Panc1 (cell line): ENCODE measurements around the gene TNFRSF25. TPM values are rescaled to one million over a fixed set of nuclear protein-coding genes. Genes with fewer than 3 reads are reported as not detected.
"Not testable (repeated sequence)": the region's sequence is repeated elsewhere in the genome, so short reads cannot be mapped to it uniquely, and the experiment has no call there.

Experiments
- ATAC-seq: fragments of 200-7000 bp; cut with Tn5 transposase; 2 replicates; pipeline ENCODE4 v1.9.1; 2020; ENCODE audit warnings: mild to moderate bottlenecking, moderate library complexity
- BruUV-seq: library from RNA; stranded (reverse); fragments of 400-500 nt; replicated peaks from 2 replicates; lab custom pipeline; 2021; lab: Mats Ljungman, UMichigan
- CTCF ChIA-PET: fragments of 300-600 bp; sonication (Branson Sonifier 250); formaldehyde crosslinking; loops from one replicate; lab custom pipeline; 2022; ENCODE audit warnings: antibody characterized with exemption; lab: Charles Lee
- POLR2A ChIA-PET: fragments of 300-600 bp; sonication (Branson Sonifier 250); formaldehyde crosslinking; loops from one replicate; lab custom pipeline; 2022; ENCODE audit warnings: antibody characterized with exemption; lab: Charles Lee
- DNase-seq: peaks from one replicate; pipeline ENCODE4 v3.0.0-alpha.2; 2010; ENCODE audit warnings: low read depth, low spot score
- H3K27ac ChIP-seq: 2 replicates; pipeline ENCODE4 v1.5.1; 2011; ENCODE audit warnings: mild to moderate bottlenecking, low read length, inconsistent platforms
- H3K27me3 ChIP-seq: fragments of 200-500 bp; sonication (Bioruptor generic); 2 replicates; pipeline ENCODE4 v1.6.0; 2014; ENCODE audit warnings: low read length, inconsistent platforms; ENCODE audit not compliant: control insufficient read depth, insufficient read depth
- H3K36me3 ChIP-seq: fragments of 200-500 bp; sonication (Bioruptor generic); 2 replicates; pipeline ENCODE4 v1.5.1; 2014; ENCODE audit warnings: inconsistent platforms, mild to moderate bottlenecking, low read length, moderate library complexity; ENCODE audit not compliant: control insufficient read depth, insufficient read depth
- H3K4me1 ChIP-seq: 2 replicates; pipeline ENCODE4 v1.5.1; 2011; ENCODE audit warnings: inconsistent platforms, mild to moderate bottlenecking, low read length, moderate library complexity; ENCODE audit not compliant: control insufficient read depth, insufficient read depth
- H3K4me3 ChIP-seq, 2 experiments: 2 replicates each; pipeline ENCODE4 v1.5.1; 2011 to 2012; ENCODE audit warnings: low read depth in 2 of 2, low read length in 2 of 2, mild to moderate bottlenecking in 2 of 2, inconsistent platforms in 1 of 2, moderate library complexity in 1 of 2
- H3K9me3 ChIP-seq: fragments of 200-500 bp; sonication (Bioruptor generic); 2 replicates; pipeline ENCODE4 v1.5.1; 2014; ENCODE audit warnings: low read depth, mild to moderate bottlenecking, inconsistent platforms, low read length, moderate library complexity; ENCODE audit not compliant: control insufficient read depth, insufficient read depth
- POLR2AphosphoS5 ChIP-seq: IDR thresholded peaks from 2 replicates; pipeline ENCODE4 v1.6.1; 2012; ENCODE audit warnings: mild to moderate bottlenecking, low read depth, low read length, moderate library complexity
- SIN3A ChIP-seq: IDR thresholded peaks from 2 replicates; pipeline ENCODE4 v1.6.1; 2012; ENCODE audit warnings: low read depth, mild to moderate bottlenecking, low read length, moderate library complexity, borderline replicate concordance; ENCODE audit not compliant: insufficient read depth
- TCF7L2 ChIP-seq: IDR thresholded peaks from 2 replicates; pipeline ENCODE4 v1.6.1; 2011; ENCODE audit warnings: mild to moderate bottlenecking, low read depth, low read length, inconsistent platforms
- in situ Hi-C: cut with HindIII; loops from 2 replicates; pipeline ENCODE4 v1.10.0; 2016; ENCODE audit warnings: low sequenced_read_pairs, low pct_unique_long_range_greater_than_20kb
- intact Hi-C: fragments of 100-400 bp; cut with micrococcal nuclease; formaldehyde crosslinking; loops from one replicate; pipeline ENCODE4 v1.10.0; 2022; ENCODE audit not compliant: unreplicated experiment
- total RNA-seq: library from RNA; stranded (reverse); gene quantifications from one replicate; pipeline ENCODE4 v1.2.1, GENCODE V29; 2021; ENCODE audit not compliant: unreplicated experiment
- TF ChIP-seq, protein P1 (sequence below): fragments of 450-650 bp; IDR thresholded peaks from 2 replicates; pipeline ENCODE4 v1.5.1; 2017; ENCODE audit warnings: mild to moderate bottlenecking
- TF ChIP-seq, protein P2 (sequence below), 2 experiments: IDR thresholded peaks; 2 replicates each; pipeline ENCODE4 v1.6.1; 2011 to 2012; ENCODE audit warnings: low read depth in 2 of 2, control low read depth in 1 of 2, low read length in 1 of 2, mild to moderate bottlenecking in 1 of 2, moderate library complexity in 1 of 2; ENCODE audit not compliant: insufficient read depth in 1 of 2

TNFRSF25 gene
- total RNA-seq, 1 experiment from 2014 or later, result 7.0 TPM

DNA sequence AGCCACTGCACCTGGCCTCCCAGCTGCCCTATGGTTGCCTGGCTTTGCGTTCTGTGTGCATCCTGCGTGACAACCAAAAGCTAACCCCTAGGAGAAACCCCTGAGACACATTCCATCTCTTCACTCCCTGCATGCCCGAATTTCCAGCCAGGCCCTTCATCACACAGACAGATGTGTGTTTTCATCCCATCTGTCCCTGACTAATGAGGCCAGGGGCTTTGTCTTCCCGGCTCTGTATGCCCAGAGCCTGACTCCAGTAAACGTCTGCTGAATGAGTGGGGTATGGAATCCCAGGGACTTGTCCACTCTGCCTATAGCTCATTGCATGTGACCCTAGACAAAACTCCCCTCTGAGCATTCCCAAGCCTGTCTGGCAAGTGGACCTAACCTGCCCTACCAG, 31.8 kb downstream of the TNFRSF25 start:
- no peak overlapping the region for H3K27ac ChIP-seq
- BruUV-seq, result no TSS peak
- H3K4me3 ChIP-seq, result no peak overlapping the region
- H3K36me3 ChIP-seq, result no peaks in the 10 kb centered on the region
- no peak for TF ChIP-seq SIN3A
- TF ChIP-seq TCF7L2, result no peak
- TF ChIP-seq, protein P1, sequence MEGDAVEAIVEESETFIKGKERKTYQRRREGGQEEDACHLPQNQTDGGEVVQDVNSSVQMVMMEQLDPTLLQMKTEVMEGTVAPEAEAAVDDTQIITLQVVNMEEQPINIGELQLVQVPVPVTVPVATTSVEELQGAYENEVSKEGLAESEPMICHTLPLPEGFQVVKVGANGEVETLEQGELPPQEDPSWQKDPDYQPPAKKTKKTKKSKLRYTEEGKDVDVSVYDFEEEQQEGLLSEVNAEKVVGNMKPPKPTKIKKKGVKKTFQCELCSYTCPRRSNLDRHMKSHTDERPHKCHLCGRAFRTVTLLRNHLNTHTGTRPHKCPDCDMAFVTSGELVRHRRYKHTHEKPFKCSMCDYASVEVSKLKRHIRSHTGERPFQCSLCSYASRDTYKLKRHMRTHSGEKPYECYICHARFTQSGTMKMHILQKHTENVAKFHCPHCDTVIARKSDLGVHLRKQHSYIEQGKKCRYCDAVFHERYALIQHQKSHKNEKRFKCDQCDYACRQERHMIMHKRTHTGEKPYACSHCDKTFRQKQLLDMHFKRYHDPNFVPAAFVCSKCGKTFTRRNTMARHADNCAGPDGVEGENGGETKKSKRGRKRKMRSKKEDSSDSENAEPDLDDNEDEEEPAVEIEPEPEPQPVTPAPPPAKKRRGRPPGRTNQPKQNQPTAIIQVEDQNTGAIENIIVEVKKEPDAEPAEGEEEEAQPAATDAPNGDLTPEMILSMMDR, result no peak
- TF ChIP-seq, protein P2, sequence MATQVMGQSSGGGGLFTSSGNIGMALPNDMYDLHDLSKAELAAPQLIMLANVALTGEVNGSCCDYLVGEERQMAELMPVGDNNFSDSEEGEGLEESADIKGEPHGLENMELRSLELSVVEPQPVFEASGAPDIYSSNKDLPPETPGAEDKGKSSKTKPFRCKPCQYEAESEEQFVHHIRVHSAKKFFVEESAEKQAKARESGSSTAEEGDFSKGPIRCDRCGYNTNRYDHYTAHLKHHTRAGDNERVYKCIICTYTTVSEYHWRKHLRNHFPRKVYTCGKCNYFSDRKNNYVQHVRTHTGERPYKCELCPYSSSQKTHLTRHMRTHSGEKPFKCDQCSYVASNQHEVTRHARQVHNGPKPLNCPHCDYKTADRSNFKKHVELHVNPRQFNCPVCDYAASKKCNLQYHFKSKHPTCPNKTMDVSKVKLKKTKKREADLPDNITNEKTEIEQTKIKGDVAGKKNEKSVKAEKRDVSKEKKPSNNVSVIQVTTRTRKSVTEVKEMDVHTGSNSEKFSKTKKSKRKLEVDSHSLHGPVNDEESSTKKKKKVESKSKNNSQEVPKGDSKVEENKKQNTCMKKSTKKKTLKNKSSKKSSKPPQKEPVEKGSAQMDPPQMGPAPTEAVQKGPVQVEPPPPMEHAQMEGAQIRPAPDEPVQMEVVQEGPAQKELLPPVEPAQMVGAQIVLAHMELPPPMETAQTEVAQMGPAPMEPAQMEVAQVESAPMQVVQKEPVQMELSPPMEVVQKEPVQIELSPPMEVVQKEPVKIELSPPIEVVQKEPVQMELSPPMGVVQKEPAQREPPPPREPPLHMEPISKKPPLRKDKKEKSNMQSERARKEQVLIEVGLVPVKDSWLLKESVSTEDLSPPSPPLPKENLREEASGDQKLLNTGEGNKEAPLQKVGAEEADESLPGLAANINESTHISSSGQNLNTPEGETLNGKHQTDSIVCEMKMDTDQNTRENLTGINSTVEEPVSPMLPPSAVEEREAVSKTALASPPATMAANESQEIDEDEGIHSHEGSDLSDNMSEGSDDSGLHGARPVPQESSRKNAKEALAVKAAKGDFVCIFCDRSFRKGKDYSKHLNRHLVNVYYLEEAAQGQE (IDR thresholded peaks at IDR 0.05; ENCODE audit: insufficient read depth in 1 of 2, low read depth in 2 of 2, low read length in 1 of 2), result no peak
- no peak for TF ChIP-seq POLR2AphosphoS5
- no peaks in the 10 kb centered on the region for H3K27me3 ChIP-seq
- CTCF ChIA-PET, result no interaction called here
- intact Hi-C loops, result no loop called here
- in situ Hi-C loops, result no loop called here
- no peak for DNase-seq
- H3K4me1 ChIP-seq, result peaks cover 15% of the 10 kb centered on the region
- POLR2A ChIA-PET, result no interaction called here
- H3K9me3 ChIP-seq, result no peaks in the 10 kb centered on the region
- no peak for ATAC-seq

DNA sequence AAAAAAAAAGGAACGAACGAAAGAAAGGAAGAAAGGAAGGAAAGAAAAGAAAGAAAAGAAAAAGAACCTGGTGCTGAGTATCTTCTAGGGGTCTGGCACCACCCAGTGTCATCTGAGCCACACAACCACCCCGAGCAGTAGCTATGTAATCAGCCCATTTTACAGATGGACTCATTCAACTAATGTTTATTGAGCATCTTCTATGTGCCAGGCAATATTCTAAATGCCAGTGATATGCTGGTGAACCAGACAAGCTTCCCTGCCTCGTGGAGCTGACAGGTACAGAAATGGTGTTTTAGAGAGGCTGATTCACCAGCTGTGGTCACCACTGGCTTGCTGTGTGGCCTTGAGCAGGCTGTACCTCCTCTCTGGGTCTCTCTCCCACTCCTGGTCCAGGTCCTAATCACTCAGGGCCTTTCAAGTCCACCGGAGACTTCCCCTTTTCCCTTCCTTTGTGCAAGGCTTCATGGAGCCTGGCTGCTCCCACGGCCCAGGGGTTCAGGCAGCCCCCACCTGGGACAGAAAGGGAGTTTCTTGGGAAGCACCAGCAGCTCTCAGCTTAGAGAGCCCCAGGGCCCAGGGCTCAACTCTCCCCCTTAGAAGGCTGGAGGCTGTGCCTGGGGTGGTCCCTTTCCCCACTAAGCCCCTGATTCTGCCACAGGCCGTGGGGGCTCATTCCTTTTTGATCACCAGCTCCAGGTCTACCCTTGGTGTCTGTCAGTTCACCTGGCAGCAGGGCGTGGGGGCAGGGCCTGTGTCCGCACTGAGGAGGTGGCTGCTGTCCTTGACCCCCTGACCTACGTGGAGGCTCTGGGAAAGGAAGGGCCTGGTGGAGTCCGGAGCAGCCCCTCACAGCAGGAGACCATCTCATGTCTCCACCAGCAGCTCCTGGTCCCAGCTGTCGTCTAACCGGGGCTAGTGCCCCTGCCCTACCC, 34.1 kb downstream of the TNFRSF25 start:
- in situ Hi-C loops, result not testable (repeated sequence)

GRCh38 chr1:6429660-6430411, 36.1 kb downstream of the TNFRSF25 start:
- intact Hi-C loops, in situ Hi-C loops, CTCF ChIA-PET, H3K4me3 ChIP-seq, BruUV-seq, H3K27me3 ChIP-seq, H3K27ac ChIP-seq, H3K9me3 ChIP-seq, ATAC-seq, DNase-seq, H3K36me3 ChIP-seq: not testable (repeated sequence)
- peaks cover 13% of the 10 kb centered on the region for H3K4me1 ChIP-seq
- POLR2A ChIA-PET, result interaction anchor here (0.6 kb wide), 1 partner anchor 36 kb away, joined by 3 read pairs; the partner anchor contains the start of gene ACOT7

More for the DNA sequence above, 34.1 kb downstream of the TNFRSF25 start:
- H3K9me3 ChIP-seq, intact Hi-C loops, H3K27ac ChIP-seq, H3K4me3 ChIP-seq, CTCF ChIA-PET, DNase-seq, ATAC-seq, H3K36me3 ChIP-seq, BruUV-seq, H3K27me3 ChIP-seq, POLR2A ChIA-PET: not testable (repeated sequence)
- peaks cover 14% of the 10 kb centered on the region for H3K4me1 ChIP-seq

DNA sequence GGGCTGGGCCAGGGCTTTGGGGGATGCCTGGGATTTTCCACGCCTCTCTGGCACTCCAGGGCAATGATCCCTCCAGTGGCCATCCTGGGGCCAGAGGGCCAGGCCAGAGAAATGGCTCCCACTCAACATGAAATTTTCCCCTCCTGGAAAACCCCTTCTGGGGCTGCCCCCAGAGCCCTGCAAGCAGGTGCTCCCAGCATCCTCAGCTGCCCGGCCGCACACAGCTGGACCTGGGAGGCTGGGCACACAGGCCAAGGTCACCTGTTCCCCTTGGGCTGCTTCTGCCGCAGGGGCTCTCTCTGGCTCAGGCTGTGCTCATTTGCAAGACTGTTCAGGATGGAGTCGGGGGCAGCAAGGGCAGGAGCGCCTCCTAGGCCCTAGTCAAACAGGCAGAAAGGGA, 37.5 kb downstream of the TNFRSF25 start:
- H3K27ac ChIP-seq, H3K27me3 ChIP-seq, BruUV-seq, H3K9me3 ChIP-seq, intact Hi-C loops, DNase-seq, in situ Hi-C loops, CTCF ChIA-PET, H3K36me3 ChIP-seq, H3K4me3 ChIP-seq, ATAC-seq: not testable (repeated sequence)
- POLR2A ChIA-PET, result interaction anchor here (0.7 kb wide), 1 partner anchor 141 kb away, joined by 3 read pairs; no protein-coding TSS in a partner anchor
- peaks cover 20% of the 10 kb centered on the region for H3K4me1 ChIP-seq
